ENCODE measurements around the gene LTBP2. TPM values are rescaled to one million over a fixed set of nuclear protein-coding genes. Genes with fewer than 3 reads are reported as not detected.

LTBP2 gene
- 10 to 100 TPM; 19.6 to 45.3 TPM for total RNA-seq
- 23.3 TPM for polyA plus RNA-seq (ENCODE audit: insufficient read depth, low read depth, low replicate concordance)
- long read RNA-seq, donor 1, partial matches to known transcripts: 0 of 1 reads
- long read RNA-seq, donor 1, other reads (novel, unspliced or antisense): 0 of 1 reads
- long read RNA-seq, donor 2, partial matches to known transcripts: 0 of 1 reads
- long read RNA-seq, donor 2, other reads (novel, unspliced or antisense): 0 of 1 reads

- no peaks in the 10 kb centered on the region for H3K9me3 ChIP-seq
- TF ChIP-seq CTCF (IDR thresholded peaks at IDR 0.05) (no peak), POLR2A (IDR thresholded peaks at IDR 0.05) (no peak)
- H3K27me3 ChIP-seq: no peaks in the 10 kb centered on the region
- H3K27ac ChIP-seq: peak within 1 kb of the TSS in 1 of 2 donors; percentile 69
- DNase-seq: peak; percentile 46
- H3K36me3 ChIP-seq (ENCODE audit: low read depth, missing control alignments): no peaks in the 10 kb centered on the region
- intact Hi-C loops (cut with DNase I; ENCODE audit: low total_unique reads): loop anchor here (10.0 kb wide), 1 partner anchor 193 kb away; no protein-coding TSS in a partner anchor
- 0 to 1% methylated on average over 4 to 67 of the region's 70 CpGs for WGBS, 2 donors
- H3K4me1 ChIP-seq: peaks cover 3% of the 10 kb centered on the region
- peak within 1 kb of the TSS; percentile 68 to 82 for H3K4me3 ChIP-seq
Measured at GRCh38 chr14:74611650-74612349, at the start of gene LTBP2. LTBP2 (minus strand) TSS chr14:74612237; CDS start chr14:74611944, 293 bp downstream.

DNA sequence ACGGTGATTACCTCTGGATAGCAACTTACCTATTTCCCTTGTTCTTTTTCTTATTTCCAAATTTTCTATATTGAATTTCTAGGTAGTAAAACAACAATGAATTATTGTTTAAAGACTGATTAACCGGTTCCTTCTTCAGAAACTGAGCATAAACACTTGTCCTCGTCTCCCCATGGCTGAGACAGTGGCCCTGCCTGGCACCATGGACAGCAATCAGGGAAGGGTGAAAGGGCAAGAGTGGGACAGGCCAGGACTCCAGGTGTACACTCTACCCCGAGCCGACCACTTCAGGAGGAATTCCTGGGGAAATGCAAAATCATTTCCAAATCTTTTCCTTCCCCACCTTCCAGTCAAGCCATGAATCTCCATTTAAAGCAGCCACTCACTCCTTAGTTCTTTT lies 48.8 kb upstream of the LTBP2 start:
- Histone ChIP-seq H3K9me3 (no peaks in the 10 kb centered on the region), H3K4me3 (no peak overlapping the region), H3K4me1 (peaks cover 37% of the 10 kb centered on the region), H3K27ac (peak overlapping the region in 1 of 2 donors; percentile 73), H3K27me3 (no peaks in the 10 kb centered on the region), H3K36me3 (ENCODE audit: low read depth, missing control alignments) (no peaks in the 10 kb centered on the region)
- intact Hi-C loops (cut with DNase I; ENCODE audit: low total_unique reads): no loop called here
- WGBS, 2 donors: 72 to 91% methylated on average over 5 of the region's 5 CpGs
- TF ChIP-seq CTCF (IDR thresholded peaks at IDR 0.05): no peak
- TF ChIP-seq POLR2A (IDR thresholded peaks at IDR 0.05): no peak
- no peak for DNase-seq

DNA sequence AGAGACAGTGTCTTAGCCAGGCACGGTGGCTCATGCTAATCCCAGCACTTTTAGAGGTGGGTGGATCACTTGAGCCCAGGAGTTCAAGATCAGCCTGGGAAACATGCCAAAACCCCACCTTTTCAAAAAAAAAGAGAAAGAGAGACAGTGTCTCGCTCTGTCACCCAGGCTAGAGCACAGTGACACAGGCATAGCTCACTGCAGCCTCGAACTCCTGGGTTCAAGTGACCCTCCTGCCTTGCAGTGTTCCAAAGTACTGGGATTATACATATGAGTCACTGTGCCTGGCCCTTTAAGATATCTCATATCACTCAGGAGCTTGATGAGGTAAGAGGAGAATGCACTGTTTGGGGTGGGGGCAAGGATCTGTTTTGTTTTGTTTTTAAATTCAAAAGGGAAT lies 48.1 kb upstream of the LTBP2 start:
- intact Hi-C loops (cut with DNase I; ENCODE audit: low total_unique reads): no loop called here
- Histone ChIP-seq H3K4me1 (peaks cover 41% of the 10 kb centered on the region), H3K9me3 (no peaks in the 10 kb centered on the region), H3K4me3 (no peak overlapping the region), H3K27me3 (no peaks in the 10 kb centered on the region), H3K36me3 (ENCODE audit: low read depth, missing control alignments) (no peaks in the 10 kb centered on the region), H3K27ac (peak overlapping the region in 1 of 2 donors; percentile 12)
- TF ChIP-seq CTCF (IDR thresholded peaks at IDR 0.05) (no peak), POLR2A (IDR thresholded peaks at IDR 0.05) (no peak)
- DNase-seq: no peak
- WGBS, 2 donors: 83 to 86% methylated on average over 3 of the region's 3 CpGs

DNA sequence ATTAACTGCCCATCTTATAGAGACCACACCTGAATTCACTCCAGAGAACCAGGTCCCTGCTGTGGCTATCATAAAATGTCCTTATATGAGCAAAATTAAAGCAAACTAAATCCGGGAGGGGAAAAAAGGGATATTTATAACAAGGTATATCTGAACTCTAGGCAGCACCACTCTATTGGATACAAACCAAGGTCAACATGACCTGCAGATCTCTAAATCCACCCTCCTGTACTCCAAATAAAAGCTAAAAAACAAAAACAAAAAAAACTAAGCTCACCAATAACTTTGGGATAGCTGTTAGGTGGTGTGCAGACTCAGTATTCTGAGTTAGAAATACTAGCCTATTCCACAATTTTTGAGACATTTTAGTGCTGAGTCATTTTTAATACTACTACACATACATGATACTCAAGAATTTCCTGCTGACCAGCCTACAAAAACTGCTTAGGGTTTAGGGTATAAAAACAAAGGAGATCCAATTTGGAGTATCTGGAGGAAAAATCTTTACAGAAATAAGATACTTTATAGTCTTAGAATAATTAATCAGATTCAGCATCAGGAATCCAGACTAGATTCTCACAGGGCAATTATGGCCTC lies 46.6 kb upstream of the LTBP2 start:
- no peak overlapping the region for H3K4me3 ChIP-seq
- intact Hi-C loops (cut with DNase I; ENCODE audit: low total_unique reads): no loop called here
- WGBS, 2 donors: 47 to 67% methylated on average over 1 of the region's 1 CpG
- H3K36me3 ChIP-seq (ENCODE audit: low read depth, missing control alignments): no peaks in the 10 kb centered on the region
- H3K27me3 ChIP-seq: no peaks in the 10 kb centered on the region
- DNase-seq: no peak
- TF ChIP-seq POLR2A (IDR thresholded peaks at IDR 0.05) (no peak), CTCF (IDR thresholded peaks at IDR 0.05) (no peak)
- H3K4me1 ChIP-seq: peaks cover 49% of the 10 kb centered on the region
- H3K27ac ChIP-seq: no peak overlapping the region
- no peaks in the 10 kb centered on the region for H3K9me3 ChIP-seq

Measured in testis (tissue), 5 donors.